Cardiac fibroblast (primary cell): ENCODE measurements around the gene ANO8.

ENCODE experiments used
- DNase-seq, 2 donors: peaks; one replicate each; pipeline versions ENCODE4 v3.0.0 to v3.0.0-alpha.2; 2010; ENCODE audit warnings: low read depth in 2 of 2
- H3K4me3 ChIP-seq, 2 donors: replicated peaks in 1 of 2; 1 replicate in 1 of 2; 2 replicates in 1 of 2; pipeline ENCODE4 v1.5.1; 2011; ENCODE audit warnings: low read depth in 2 of 2, low read length in 2 of 2, mild to moderate bottlenecking in 2 of 2, moderate library complexity in 1 of 2
- TF ChIP-seq, protein P1 (sequence below): IDR thresholded peaks from one replicate; pipeline ENCODE4 v1.5.1; 2011; ENCODE audit warnings: low read depth, mild to moderate bottlenecking, low read length, inconsistent platforms

ANO8 gene

DNA sequence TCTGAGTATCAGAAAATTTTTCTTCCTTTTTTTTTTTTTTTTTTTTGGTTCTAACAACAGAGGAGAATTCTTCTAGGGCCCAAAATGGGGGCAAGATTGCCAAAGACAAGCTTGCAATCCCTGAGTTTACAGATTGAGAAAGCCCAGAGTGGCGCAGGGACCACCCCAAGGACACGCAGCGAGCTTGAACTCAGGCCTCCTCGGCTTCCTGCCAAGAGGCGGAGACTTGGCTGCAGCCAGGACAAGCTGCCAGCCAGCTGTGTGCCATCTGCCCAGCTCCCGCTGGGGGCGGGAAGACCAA, 29.5 kb downstream of the ANO8 start:
- no peak for DNase-seq
- TF ChIP-seq, protein P1, sequence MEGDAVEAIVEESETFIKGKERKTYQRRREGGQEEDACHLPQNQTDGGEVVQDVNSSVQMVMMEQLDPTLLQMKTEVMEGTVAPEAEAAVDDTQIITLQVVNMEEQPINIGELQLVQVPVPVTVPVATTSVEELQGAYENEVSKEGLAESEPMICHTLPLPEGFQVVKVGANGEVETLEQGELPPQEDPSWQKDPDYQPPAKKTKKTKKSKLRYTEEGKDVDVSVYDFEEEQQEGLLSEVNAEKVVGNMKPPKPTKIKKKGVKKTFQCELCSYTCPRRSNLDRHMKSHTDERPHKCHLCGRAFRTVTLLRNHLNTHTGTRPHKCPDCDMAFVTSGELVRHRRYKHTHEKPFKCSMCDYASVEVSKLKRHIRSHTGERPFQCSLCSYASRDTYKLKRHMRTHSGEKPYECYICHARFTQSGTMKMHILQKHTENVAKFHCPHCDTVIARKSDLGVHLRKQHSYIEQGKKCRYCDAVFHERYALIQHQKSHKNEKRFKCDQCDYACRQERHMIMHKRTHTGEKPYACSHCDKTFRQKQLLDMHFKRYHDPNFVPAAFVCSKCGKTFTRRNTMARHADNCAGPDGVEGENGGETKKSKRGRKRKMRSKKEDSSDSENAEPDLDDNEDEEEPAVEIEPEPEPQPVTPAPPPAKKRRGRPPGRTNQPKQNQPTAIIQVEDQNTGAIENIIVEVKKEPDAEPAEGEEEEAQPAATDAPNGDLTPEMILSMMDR, result no peak
- H3K4me3 ChIP-seq, result peak overlapping the region; percentile 77 to 81

DNA sequence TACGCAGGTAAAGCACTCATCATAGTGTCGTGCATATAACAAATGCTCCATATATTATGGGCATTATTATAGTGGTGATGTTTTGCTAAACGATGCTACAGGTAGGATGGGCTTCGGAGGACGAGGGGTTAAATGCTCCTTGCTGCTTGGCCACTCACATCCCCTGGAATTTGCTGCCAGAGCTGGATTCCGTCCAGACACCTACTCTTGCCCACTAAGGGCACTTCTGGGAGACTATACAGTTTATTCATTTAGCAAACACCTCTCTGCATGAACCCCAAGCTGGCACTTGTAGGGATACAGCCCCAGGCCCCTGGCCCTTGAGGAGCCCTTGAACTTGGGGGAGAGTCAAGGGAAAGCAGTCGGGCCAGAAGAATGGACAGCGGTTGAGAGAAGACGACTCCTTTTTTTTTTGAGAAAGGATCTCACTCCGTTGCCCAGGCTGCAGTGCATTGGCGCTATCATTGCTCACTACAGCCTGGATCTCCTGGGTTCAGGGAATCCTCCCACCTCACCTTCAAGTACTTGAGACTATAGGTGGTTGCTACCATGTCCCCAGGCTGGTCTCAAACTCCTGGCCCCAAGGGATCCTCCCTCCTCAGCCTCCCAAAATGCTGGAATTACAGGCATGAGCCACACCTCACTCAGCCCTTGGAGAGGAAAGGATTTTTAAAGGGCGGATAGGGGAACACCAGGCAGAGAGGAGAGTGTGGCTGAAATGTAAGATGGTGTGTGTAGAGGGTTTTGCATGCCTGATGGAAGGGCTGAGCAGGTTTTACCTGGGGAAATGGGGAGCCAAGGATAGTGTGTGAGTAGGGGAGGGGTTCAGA, 30.1 kb downstream of the ANO8 start:
- TF ChIP-seq, protein P1, result no peak
- no peak for DNase-seq
- no peak overlapping the region for H3K4me3 ChIP-seq

DNA sequence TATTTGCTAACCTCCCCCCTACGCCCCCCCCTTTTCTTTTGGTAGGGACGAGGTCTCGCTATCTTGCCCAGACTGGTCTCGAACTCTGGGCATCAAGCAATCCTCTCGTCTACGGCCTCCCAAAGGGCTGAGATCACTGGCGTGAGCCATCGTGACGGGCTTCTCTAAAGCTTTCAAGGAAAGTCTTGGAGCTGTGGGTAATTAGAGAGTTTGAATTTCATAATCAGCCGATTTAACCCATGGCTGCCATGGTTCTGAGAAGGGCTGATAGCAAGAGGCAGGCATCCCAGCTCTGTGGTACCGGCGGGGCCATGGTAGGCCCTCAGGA, 30.8 kb downstream of the ANO8 start:
- TF ChIP-seq, protein P1, result no peak
- no peak for DNase-seq
- no peak overlapping the region for H3K4me3 ChIP-seq

GRCh38 chr19:17303167-17303939, 31.3 kb downstream of the ANO8 start, which contains the start of gene ABHD8:
TSS of gene ABHD8 (minus strand) at chr19:17303425. CDS start at chr19:17301616, 1,809 bp downstream.
- peak; percentile 97 for DNase-seq
- TF ChIP-seq, protein P1, result peak; percentile 32
- peak within 1 kb of the TSS; percentile 68 to 69 for H3K4me3 ChIP-seq

GRCh38 chr19:17302391-17303166, 32.1 kb downstream of the ANO8 start:
- peak overlapping the region; percentile 68 to 69 for H3K4me3 ChIP-seq
- TF ChIP-seq, protein P1, result no peak
- DNase-seq, result no peak

GRCh38 chr19:17300992-17301619, 33.5 kb downstream of the ANO8 start:
- H3K4me3 ChIP-seq, result no peak overlapping the region
- TF ChIP-seq, protein P1, result no peak
- DNase-seq, result no peak
